Motor neuron (in vitro differentiated cells): Measurements from ENCODE around the gene TKTL2. TPM values are rescaled to one million over a fixed set of nuclear protein-coding genes. Genes with fewer than 3 reads are reported as not detected.

Source experiments
- total RNA-seq, 8 experiments: library from RNA; unstranded; fragments of 300-600 nt; gene quantifications; 2 replicates each; pipeline versions ENCODE4 v1.2.3 to v1.2.4, GENCODE V29; 2022

The TKTL2 gene
- total RNA-seq, 8 experiments from 2014 or later = 0.08 to 0.71 (median 0.14) TPM; not detected in 3

Other genes starting within 250 kb of the TKTL2 start
- 1 to 10 TPM in 6 of 8 experiments, under 1 TPM in 1, not detected in 1; 0.25 to 3.2 (median 1.7) TPM for gene NPY1R, start 141.2 kb downstream of the TKTL2 start, total RNA-seq
- gene NPY5R, start 129.9 kb downstream of the TKTL2 start, total RNA-seq = 1 to 10 TPM in 1 of 8 experiments, under 1 TPM in 6, not detected in 1; 0.10 to 1.4 (median 0.46) TPM
- gene TMA16, start 20.9 kb upstream of the TKTL2 start, total RNA-seq = 10 to 100 TPM; 15.8 to 65.2 (median 31.1) TPM